Uterus (tissue), 4 donors: ENCODE measurements around the gene CHCHD3. TPM values are rescaled to one million over a fixed set of nuclear protein-coding genes. Genes with fewer than 3 reads are reported as not detected.

Experiments
- DNase-seq, 2 donors: peaks; one replicate each; pipeline ENCODE4 v3.0.0-alpha.2; 2019 to 2020
- H3K27ac ChIP-seq, 2 donors: fragments of 200-600 bp; sonication (generic); 1 replicate in 1 of 2; 2 replicates in 1 of 2; pipeline ENCODE4 v1.5.1; 2016 to 2018
- H3K27me3 ChIP-seq, 2 donors: fragments of 200-600 bp; sonication (generic); one replicate each; pipeline ENCODE4 v1.5.1; 2018 to 2019; ENCODE audit warnings: control low read depth in 1 of 2
- H3K36me3 ChIP-seq, 2 donors: fragments of 200-600 bp; sonication (generic); one replicate each; pipeline ENCODE4 v1.5.1; 2019; ENCODE audit warnings: control low read depth in 1 of 2
- H3K4me1 ChIP-seq, 2 donors: fragments of 200-600 bp; sonication (generic); one replicate each; pipeline ENCODE4 v1.5.1; 2018 to 2019; ENCODE audit warnings: control low read depth in 1 of 2
- H3K4me3 ChIP-seq, 2 donors: fragments of 200-600 bp; sonication (generic); 1 replicate in 1 of 2; 2 replicates in 1 of 2; pipeline ENCODE4 v1.5.1; 2018 to 2019; ENCODE audit warnings: mild to moderate bottlenecking in 1 of 2
- H3K9me3 ChIP-seq, 2 donors: fragments of 200-600 bp; sonication (generic); one replicate each; pipeline ENCODE4 v1.5.1; 2019; ENCODE audit warnings: control low read depth in 1 of 2
- POLR2A ChIP-seq, 2 donors: fragments of 450-650 bp; IDR thresholded peaks; one replicate each; pipeline ENCODE4 v1.6.1; 2016; ENCODE audit warnings: antibody characterized with exemption in 2 of 2, mild to moderate bottlenecking in 1 of 2, moderate library complexity in 1 of 2
- intact Hi-C: fragments of 100-400 bp; cut with DNase I; formaldehyde crosslinking; loops from one replicate; pipeline ENCODE4 v1.15.1; 2023; ENCODE audit warnings: low total_unique reads
- total RNA-seq, 4 donors: library from RNA; depleted of rRNA in 3 of 4; stranded (reverse); fragments of >200 nt in 3 of 4; gene quantifications; one replicate each; pipeline versions ENCODE4 v1.1.0 to v1.2.4, GENCODE V29; 2014 to 2023
- TF ChIP-seq, protein P1 (sequence below), 4 experiments: fragments of 200-600 bp in 2 of 4; fragments of 450-650 bp in 2 of 4; sonication (generic) in 2 of 4; IDR thresholded peaks; one replicate each; pipeline ENCODE4 v1.5.1; 2016 to 2019; ENCODE audit warnings: antibody characterized with exemption in 4 of 4, mild to moderate bottlenecking in 2 of 4, moderate library complexity in 1 of 4
- donor health status: DM: yes; HTN: yes; CAD: no.

Gene CHCHD3
- total RNA-seq, 4 donors from 2014 or later: 43.5 to 61.0 (median 47.6) TPM

DNA sequence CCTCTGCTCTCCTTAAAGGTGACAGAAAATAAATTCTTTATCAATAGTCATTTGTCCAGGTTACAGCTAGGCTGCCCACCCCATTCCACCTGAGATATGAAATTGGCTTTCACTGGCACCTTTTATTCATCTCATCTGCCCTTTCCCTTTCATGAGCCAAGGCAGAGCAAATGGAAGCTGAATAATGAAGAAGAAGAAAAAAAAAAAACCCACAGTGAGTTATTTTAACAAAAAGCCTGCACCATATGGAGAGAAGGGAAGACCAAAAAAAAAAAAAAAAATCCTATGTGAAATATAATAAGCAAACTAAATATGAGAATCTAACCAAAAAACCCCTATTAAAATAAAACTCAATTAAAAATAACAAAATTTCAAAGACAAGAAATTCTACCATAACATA lies 59.2 kb downstream of the CHCHD3 start:
- TF ChIP-seq, protein P1, sequence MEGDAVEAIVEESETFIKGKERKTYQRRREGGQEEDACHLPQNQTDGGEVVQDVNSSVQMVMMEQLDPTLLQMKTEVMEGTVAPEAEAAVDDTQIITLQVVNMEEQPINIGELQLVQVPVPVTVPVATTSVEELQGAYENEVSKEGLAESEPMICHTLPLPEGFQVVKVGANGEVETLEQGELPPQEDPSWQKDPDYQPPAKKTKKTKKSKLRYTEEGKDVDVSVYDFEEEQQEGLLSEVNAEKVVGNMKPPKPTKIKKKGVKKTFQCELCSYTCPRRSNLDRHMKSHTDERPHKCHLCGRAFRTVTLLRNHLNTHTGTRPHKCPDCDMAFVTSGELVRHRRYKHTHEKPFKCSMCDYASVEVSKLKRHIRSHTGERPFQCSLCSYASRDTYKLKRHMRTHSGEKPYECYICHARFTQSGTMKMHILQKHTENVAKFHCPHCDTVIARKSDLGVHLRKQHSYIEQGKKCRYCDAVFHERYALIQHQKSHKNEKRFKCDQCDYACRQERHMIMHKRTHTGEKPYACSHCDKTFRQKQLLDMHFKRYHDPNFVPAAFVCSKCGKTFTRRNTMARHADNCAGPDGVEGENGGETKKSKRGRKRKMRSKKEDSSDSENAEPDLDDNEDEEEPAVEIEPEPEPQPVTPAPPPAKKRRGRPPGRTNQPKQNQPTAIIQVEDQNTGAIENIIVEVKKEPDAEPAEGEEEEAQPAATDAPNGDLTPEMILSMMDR (IDR thresholded peaks at IDR 0.05): no peak
- no peak for TF ChIP-seq POLR2A (IDR thresholded peaks at IDR 0.05)
- Histone ChIP-seq H3K27me3 (no peaks in the 10 kb centered on the region), H3K9me3 (no peaks in the 10 kb centered on the region), H3K4me3 (no peak overlapping the region), H3K27ac (no peak overlapping the region), H3K4me1 (no peaks in the 10 kb centered on the region), H3K36me3 (no peaks in the 10 kb centered on the region)
- DNase-seq: no peak
- intact Hi-C loops: no loop called here

- intact Hi-C loops: no loop called here
- H3K4me3 ChIP-seq: no peak overlapping the region
- no peak for DNase-seq
- TF ChIP-seq, protein P1 (IDR thresholded peaks at IDR 0.05): no peak
- TF ChIP-seq POLR2A (IDR thresholded peaks at IDR 0.05): no peak
- H3K36me3 ChIP-seq: no peaks in the 10 kb centered on the region
- H3K4me1 ChIP-seq: no peaks in the 10 kb centered on the region
- no peaks in the 10 kb centered on the region for H3K9me3 ChIP-seq
- no peaks in the 10 kb centered on the region for H3K27me3 ChIP-seq
- H3K27ac ChIP-seq: no peak overlapping the region
Measured at GRCh38 chr7:133021196-133021595, 60.7 kb downstream of the CHCHD3 start.

GRCh38 chr7:133020496-133020895 lies 61.4 kb downstream of the CHCHD3 start:
- no peak for DNase-seq
- H3K27ac ChIP-seq: no peak overlapping the region
- no peaks in the 10 kb centered on the region for H3K9me3 ChIP-seq
- intact Hi-C loops: no loop called here
- H3K4me3 ChIP-seq: no peak overlapping the region
- no peaks in the 10 kb centered on the region for H3K4me1 ChIP-seq
- TF ChIP-seq, protein P1 (IDR thresholded peaks at IDR 0.05): no peak
- no peak for TF ChIP-seq POLR2A (IDR thresholded peaks at IDR 0.05)
- no peaks in the 10 kb centered on the region for H3K27me3 ChIP-seq
- H3K36me3 ChIP-seq: no peaks in the 10 kb centered on the region

GRCh38 chr7:133019590-133019989 lies 62.3 kb downstream of the CHCHD3 start:
- no peak for DNase-seq
- Histone ChIP-seq H3K36me3 (no peaks in the 10 kb centered on the region), H3K27ac (no peak overlapping the region), H3K27me3 (no peaks in the 10 kb centered on the region), H3K9me3 (no peaks in the 10 kb centered on the region), H3K4me1 (no peaks in the 10 kb centered on the region), H3K4me3 (no peak overlapping the region)
- no peak for TF ChIP-seq POLR2A (IDR thresholded peaks at IDR 0.05)
- TF ChIP-seq, protein P1 (IDR thresholded peaks at IDR 0.05): no peak
- intact Hi-C loops: no loop called here

- Histone ChIP-seq H3K27ac (no peak overlapping the region), H3K9me3 (no peaks in the 10 kb centered on the region), H3K36me3 (no peaks in the 10 kb centered on the region), H3K27me3 (no peaks in the 10 kb centered on the region), H3K4me1 (no peaks in the 10 kb centered on the region), H3K4me3 (no peak overlapping the region)
- no peak for DNase-seq
- TF ChIP-seq POLR2A (IDR thresholded peaks at IDR 0.05): no peak
- TF ChIP-seq, protein P1 (IDR thresholded peaks at IDR 0.05): no peak
- intact Hi-C loops: no loop called here
Measured at GRCh38 chr7:133016604-133017003, 65.3 kb downstream of the CHCHD3 start.
